ENCODE measurements around the gene CEP112. TPM values are rescaled to one million over a fixed set of nuclear protein-coding genes. Genes with fewer than 3 reads are reported as not detected.

CEP112 gene
- total and polyA plus RNA-seq, 4 donors = 5.9 to 32.9 (median 18.8) TPM

DNA sequence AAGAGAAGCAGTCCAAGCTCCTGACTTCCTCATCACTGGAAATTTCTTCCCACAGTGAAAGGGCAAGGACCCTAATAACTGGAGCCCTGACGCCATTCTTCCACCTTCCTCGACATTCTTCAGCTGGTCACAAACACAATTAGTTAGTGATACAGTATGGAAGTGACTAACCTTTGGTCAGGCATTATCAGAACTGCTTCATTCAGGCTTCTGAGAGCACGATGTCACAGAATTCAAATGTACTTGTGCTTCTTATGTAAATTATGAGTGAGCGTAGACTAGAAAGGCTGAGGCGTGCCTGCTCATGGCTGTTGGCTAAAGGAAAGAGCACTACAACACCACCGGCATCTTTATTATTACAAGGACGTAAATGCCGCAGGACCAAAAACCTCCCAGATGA lies 327.5 kb downstream of the CEP112 start:
- 92 to 96% methylated on average over 8 of the region's 8 CpGs for WGBS, 2 donors
- ATAC-seq (ENCODE audit: insufficient read depth, low FRiP score) (no peak), DNase-seq (no peak)
- Histone ChIP-seq H3K27me3 (ENCODE audit: control insufficient read depth in 3 of 3, insufficient read depth in 3 of 3, low read length in 2 of 3) (no peaks in the 10 kb centered on the region), H3K27ac (ENCODE audit: low read depth in 1 of 2, low read length in 1 of 2) (no peak overlapping the region), H3K36me3 (ENCODE audit: control insufficient read depth in 4 of 4, insufficient read depth in 4 of 4, low read length in 4 of 4) (peaks cover 0 to 3% (median 0%) of the 10 kb centered on the region in 4 donors), H3K4me3 (no peak overlapping the region), H3K4me1 (ENCODE audit: control insufficient read depth in 5 of 5, insufficient read depth in 5 of 5, low read length in 5 of 5) (no peaks in the 10 kb centered on the region), H3K9me3 (ENCODE audit: control insufficient read depth in 4 of 4, insufficient read depth in 3 of 4, low read length in 3 of 4) (no peaks in the 10 kb centered on the region), H3K9ac (ENCODE audit: insufficient read depth in 1 of 2, low read length in 2 of 2) (no peak overlapping the region)
- no peak for TF ChIP-seq CTCF (IDR thresholded peaks at IDR 0.05; ENCODE audit: control extremely low read depth, extremely low read depth)

DNA sequence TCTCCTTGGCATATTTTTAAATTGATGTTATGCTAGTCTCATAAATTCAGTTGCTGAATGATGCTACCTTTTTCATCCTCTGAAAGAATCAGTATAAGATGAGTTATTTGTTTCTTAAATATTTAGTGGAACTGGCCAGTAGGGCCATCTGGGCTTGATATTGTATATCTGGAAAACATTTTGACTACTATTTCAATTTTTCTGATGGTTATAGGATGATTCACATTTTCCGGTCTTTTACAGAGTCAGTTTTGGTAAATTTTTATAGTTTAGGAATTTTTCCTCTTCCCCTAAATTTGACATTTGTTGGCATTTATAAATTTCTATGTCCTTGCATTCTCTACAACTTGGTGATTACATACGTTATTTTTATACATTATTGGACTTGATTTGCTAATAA lies 334.2 kb downstream of the CEP112 start:
- TF ChIP-seq CTCF (IDR thresholded peaks at IDR 0.05; ENCODE audit: control extremely low read depth, extremely low read depth) = no peak
- Histone ChIP-seq H3K36me3 (ENCODE audit: control insufficient read depth in 4 of 4, insufficient read depth in 4 of 4, low read length in 4 of 4) (no peaks in the 10 kb centered on the region), H3K4me1 (ENCODE audit: control insufficient read depth in 5 of 5, insufficient read depth in 5 of 5, low read length in 5 of 5) (peaks cover 0 to 16% (median 2%) of the 10 kb centered on the region in 5 donors), H3K27ac (ENCODE audit: low read depth in 1 of 2, low read length in 1 of 2) (no peak overlapping the region), H3K27me3 (ENCODE audit: control insufficient read depth in 3 of 3, insufficient read depth in 3 of 3, low read length in 2 of 3) (no peaks in the 10 kb centered on the region), H3K9me3 (ENCODE audit: control insufficient read depth in 4 of 4, insufficient read depth in 3 of 4, low read length in 3 of 4) (no peaks in the 10 kb centered on the region), H3K4me3 (no peak overlapping the region), H3K9ac (ENCODE audit: insufficient read depth in 1 of 2, low read length in 2 of 2) (no peak overlapping the region)
- ATAC-seq (ENCODE audit: insufficient read depth, low FRiP score) (no peak), DNase-seq (no peak)
- WGBS, 2 donors = 93 to 97% methylated on average over 2 of the region's 2 CpGs

DNA sequence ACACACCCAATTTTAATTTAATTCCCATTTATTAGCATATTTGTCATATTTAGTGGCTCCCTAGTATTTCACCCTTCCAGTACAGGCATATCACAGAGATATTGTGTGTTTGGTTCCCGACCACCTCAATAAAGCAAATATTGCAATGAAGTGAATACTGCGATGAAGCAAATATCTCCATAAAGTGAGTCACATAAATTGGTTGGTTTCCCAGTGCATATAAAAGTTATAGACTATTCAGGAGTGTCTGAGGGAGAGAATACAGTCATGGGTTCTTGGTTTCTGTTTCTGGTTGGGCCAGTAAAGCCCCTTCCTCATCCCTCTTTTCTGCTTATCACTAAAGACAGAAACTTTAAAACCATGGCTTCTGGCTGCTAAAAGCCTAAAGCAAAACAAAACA lies 335.1 kb downstream of the CEP112 start:
- Histone ChIP-seq H3K9ac (ENCODE audit: insufficient read depth in 1 of 2, low read length in 2 of 2) (no peak overlapping the region), H3K4me1 (ENCODE audit: control insufficient read depth in 5 of 5, insufficient read depth in 5 of 5, low read length in 5 of 5) (peaks cover 0 to 16% (median 2%) of the 10 kb centered on the region in 5 donors), H3K36me3 (ENCODE audit: control insufficient read depth in 4 of 4, insufficient read depth in 4 of 4, low read length in 4 of 4) (no peaks in the 10 kb centered on the region), H3K27ac (ENCODE audit: low read depth in 1 of 2, low read length in 1 of 2) (no peak overlapping the region), H3K9me3 (ENCODE audit: control insufficient read depth in 4 of 4, insufficient read depth in 3 of 4, low read length in 3 of 4) (no peaks in the 10 kb centered on the region), H3K4me3 (no peak overlapping the region), H3K27me3 (ENCODE audit: control insufficient read depth in 3 of 3, insufficient read depth in 3 of 3, low read length in 2 of 3) (no peaks in the 10 kb centered on the region)
- TF ChIP-seq CTCF (IDR thresholded peaks at IDR 0.05; ENCODE audit: control extremely low read depth, extremely low read depth) = no peak
- 88 to 97% methylated on average over 2 of the region's 2 CpGs for WGBS, 2 donors
- DNase-seq (no peak), ATAC-seq (ENCODE audit: insufficient read depth, low FRiP score) (no peak)

- no peak for TF ChIP-seq CTCF (IDR thresholded peaks at IDR 0.05; ENCODE audit: control extremely low read depth, extremely low read depth)
- 88 to 95% methylated on average over 4 of the region's 4 CpGs for WGBS, 2 donors
- Histone ChIP-seq H3K27me3 (ENCODE audit: control insufficient read depth in 3 of 3, insufficient read depth in 3 of 3, low read length in 2 of 3) (no peaks in the 10 kb centered on the region), H3K4me1 (ENCODE audit: control insufficient read depth in 5 of 5, insufficient read depth in 5 of 5, low read length in 5 of 5) (peaks cover 0 to 16% (median 2%) of the 10 kb centered on the region in 5 donors), H3K4me3 (no peak overlapping the region), H3K9me3 (ENCODE audit: control insufficient read depth in 4 of 4, insufficient read depth in 3 of 4, low read length in 3 of 4) (no peaks in the 10 kb centered on the region), H3K36me3 (ENCODE audit: control insufficient read depth in 4 of 4, insufficient read depth in 4 of 4, low read length in 4 of 4) (no peaks in the 10 kb centered on the region), H3K9ac (ENCODE audit: insufficient read depth in 1 of 2, low read length in 2 of 2) (no peak overlapping the region), H3K27ac (ENCODE audit: low read depth in 1 of 2, low read length in 1 of 2) (no peak overlapping the region)
- no peak for ATAC-seq (ENCODE audit: insufficient read depth, low FRiP score)
- DNase-seq = no peak
Observed at GRCh38 chr17:65855675-65856074, 336.3 kb downstream of the CEP112 start.

Measured in lung (tissue), 12 donors.